Adrenal gland (tissue), 12 donors: ENCODE results near the gene CCNDBP1. TPM values are rescaled to one million over a fixed set of nuclear protein-coding genes. Genes with fewer than 3 reads are reported as not detected.

Experiments
- DNase-seq, 7 donors: peaks; one replicate each; pipeline ENCODE4 v3.0.0-alpha.2; 2019 to 2020
- H3K27ac ChIP-seq, 5 donors: fragments of 200-600 bp; sonication (generic) in 4 of 5; 1 replicate in 3 of 5; 2 replicates in 2 of 5; pipeline versions ENCODE4 v1.5.1 to v1.8.0; 2016 to 2020; ENCODE audit warnings: mild to moderate bottlenecking in 1 of 5
- H3K27me3 ChIP-seq: fragments of 200-600 bp; 2 replicates; pipeline ENCODE4 v1.8.0; 2021
- H3K36me3 ChIP-seq, 2 donors: fragments of 200-600 bp; replicated peaks in 1 of 2; 1 replicate in 1 of 2; 2 replicates in 1 of 2; pipeline versions ENCODE4 v1.5.1 to v1.8.0; 2018 to 2022
- H3K4me1 ChIP-seq, 2 donors: fragments of 200-600 bp; replicated peaks in 1 of 2; 1 replicate in 1 of 2; 2 replicates in 1 of 2; pipeline versions ENCODE4 v1.5.1 to v1.8.0; 2018 to 2021
- H3K4me3 ChIP-seq, 4 donors: fragments of 200-600 bp; sonication (generic) in 3 of 4; one replicate each; pipeline ENCODE4 v1.5.1; 2016 to 2018
- H3K9me3 ChIP-seq, 3 donors: fragments of 200-600 bp; sonication (generic) in 1 of 3; replicated peaks in 1 of 3; 1 replicate in 2 of 3; 2 replicates in 1 of 3; pipeline versions ENCODE4 v1.5.1 to v1.8.0; 2016 to 2021
- CTCF ChIP-seq, 6 experiments: fragments of 450-650 bp in 4 of 6; fragments of 200-600 bp in 2 of 6; sonication (generic) in 1 of 6; IDR thresholded peaks; 1 replicate in 5 of 6; 2 replicates in 1 of 6; pipeline versions ENCODE4 v1.5.1 to v1.8.0; 2016 to 2021; ENCODE audit warnings: antibody characterized with exemption in 6 of 6, mild to moderate bottlenecking in 2 of 6, moderate library complexity in 1 of 6
- POLR2A ChIP-seq, 2 donors: fragments of 450-650 bp; IDR thresholded peaks; one replicate each; pipeline ENCODE4 v1.6.1; 2017; ENCODE audit warnings: antibody characterized with exemption in 2 of 2, mild to moderate bottlenecking in 2 of 2, moderate library complexity in 1 of 2
- WGBS, 4 donors: extraction: QIAGEN DNeasy Blood & Tissue Kit in 2 of 4; methylation state at CpG; one replicate each; pipeline versions ENCODE4 v1.1.5 to v1.1.7; 2013 to 2017; 5-methylcytosine and 5-hydroxymethylcytosine counted together
- intact Hi-C, 2 donors: fragments of 100-400 bp; cut with DNase I; formaldehyde crosslinking; loops; one replicate each; pipeline versions ENCODE4 v1.14.1 to v1.15.0; 2022 to 2023
- polyA plus RNA-seq, 3 donors: library from polyadenylated mRNA; stranded (reverse); fragments of 200-250 nt in 2 of 3; fragments of 350-450 nt in 1 of 3; fragmentation: Illumina TruSeq in 1 of 3; extraction: RNeasy Lipid Tissue Mini Kit (QIAGEN cat#74804) in 1 of 3; gene quantifications; one replicate each; pipeline ENCODE4 v1.2.3, GENCODE V29; 2013 to 2014
- total RNA-seq, 9 donors: library from RNA; depleted of rRNA in 4 of 9; stranded (reverse); fragments of >200 nt in 4 of 9; fragments of 120-200 nt in 1 of 9; fragmentation: NEBNext Ultra II Directional in 1 of 9; extraction: Animal tissue kit (Norgen Biotek cat#: 25700) in 1 of 9; gene quantifications; one replicate each; pipeline versions ENCODE4 v1.1.0 to v1.2.4, GENCODE V29; 2013 to 2023
- donor health status: healthy with polysubstance abuse.
- donor health status: Bipolar disorder and iron deficiency.
- donor health status: DM: yes; HTN: yes; CAD: no.
- donor health status: DM: no; HTN: no; CAD: no.
- donor health status: DM: no; HTN: no; CAD: no.
- donor health status: DM: yes; HTN: yes; CAD: no.

Gene CCNDBP1
- total and polyA plus RNA-seq, 12 donors, result 34.1 to 160 (median 89.8) TPM

- no peak overlapping the region for H3K4me3 ChIP-seq
- intact Hi-C loops, result no loop called here
- H3K4me1 ChIP-seq, result no peaks in the 10 kb centered on the region
- H3K27me3 ChIP-seq, result peaks cover 4% of the 10 kb centered on the region
- no peak for DNase-seq
- no peaks in the 10 kb centered on the region for H3K9me3 ChIP-seq
- no peak for TF ChIP-seq POLR2A (IDR thresholded peaks at IDR 0.05)
- no peak for TF ChIP-seq CTCF (IDR thresholded peaks at IDR 0.05)
- WGBS, 4 donors, result 61 to 69% (median 65%) methylated on average over 4 to 10 of the region's 10 CpGs
- H3K27ac ChIP-seq, result no peak overlapping the region
- H3K36me3 ChIP-seq, result no peaks in the 10 kb centered on the region
Observed at GRCh38 chr15:43238671-43239131, 53.5 kb downstream of the CCNDBP1 start.

- Histone ChIP-seq H3K4me1 (no peaks in the 10 kb centered on the region), H3K27ac (no peak overlapping the region), H3K36me3 (no peaks in the 10 kb centered on the region), H3K4me3 (no peak overlapping the region), H3K9me3 (no peaks in the 10 kb centered on the region), H3K27me3 (peaks cover 4% of the 10 kb centered on the region)
- DNase-seq, result no peak
- TF ChIP-seq POLR2A (IDR thresholded peaks at IDR 0.05) (no peak), CTCF (IDR thresholded peaks at IDR 0.05) (no peak)
- intact Hi-C loops, result no loop called here
- WGBS, 4 donors, result 68 to 80% (median 77%) methylated on average over 7 of the region's 7 CpGs
Observed at GRCh38 chr15:43239732-43240491, 54.7 kb downstream of the CCNDBP1 start.

GRCh38 chr15:43241100-43241499 is 55.9 kb downstream of the CCNDBP1 start:
- WGBS, 4 donors, result 56 to 85% (median 71%) methylated on average over 1 of the region's 1 CpG
- peak in 2 of 7 donors; percentile 19 to 45 for DNase-seq
- H3K27ac ChIP-seq, result no peak overlapping the region

GRCh38 chr15:43242616-43243015 is 57.4 kb downstream of the CCNDBP1 start:
- H3K36me3 ChIP-seq, result no peaks in the 10 kb centered on the region
- peaks cover 2% of the 10 kb centered on the region for H3K27me3 ChIP-seq
- no peaks in the 10 kb centered on the region for H3K4me1 ChIP-seq
- no peak for DNase-seq
- intact Hi-C loops, result no loop called here
- no peaks in the 10 kb centered on the region for H3K9me3 ChIP-seq
- TF ChIP-seq CTCF (IDR thresholded peaks at IDR 0.05), result no peak
- no peak for TF ChIP-seq POLR2A (IDR thresholded peaks at IDR 0.05)
- no peak overlapping the region for H3K27ac ChIP-seq
- WGBS, 4 donors, result 76 to 88% (median 82%) methylated on average over 5 of the region's 5 CpGs
- H3K4me3 ChIP-seq, result no peak overlapping the region

More at GRCh38 chr15:43241100-43241499, 55.9 kb downstream of the CCNDBP1 start:
- Histone ChIP-seq H3K9me3 (no peaks in the 10 kb centered on the region), H3K4me1 (no peaks in the 10 kb centered on the region), H3K4me3 (no peak overlapping the region), H3K27me3 (peaks cover 4% of the 10 kb centered on the region), H3K36me3 (no peaks in the 10 kb centered on the region)
- TF ChIP-seq POLR2A (IDR thresholded peaks at IDR 0.05), result no peak
- no peak for TF ChIP-seq CTCF (IDR thresholded peaks at IDR 0.05)
- intact Hi-C loops, result no loop called here
